HCT116 (cell line): ENCODE data around the gene SLC16A13. TPM values are rescaled to one million over a fixed set of nuclear protein-coding genes. Genes with fewer than 3 reads are reported as not detected.

Experiments used
- ATAC-seq: fragments of 200-7000 bp; cut with Tn5 transposase; 2 replicates; pipeline ENCODE4 v1.9.1; 2020; ENCODE audit warnings: mild to moderate bottlenecking, moderate library complexity
- BruUV-seq: library from RNA; stranded (reverse); fragments of 400-500 nt; replicated peaks from 2 replicates; lab custom pipeline; 2021; lab: Mats Ljungman, UMichigan
- CTCF ChIA-PET: fragments of 300-600 bp; sonication (Branson Sonifier 250); formaldehyde crosslinking; loops from one replicate; lab custom pipeline; 2021; ENCODE audit warnings: antibody characterized with exemption; lab: Charles Lee
- POLR2A ChIA-PET: fragments of 300-600, 350-600 bp; sonication (Branson Sonifier 250); formaldehyde crosslinking; loops from one replicate; lab custom pipeline; 2021; ENCODE audit warnings: antibody characterized with exemption; lab: Charles Lee
- RAD21 ChIA-PET, 2 experiments: fragments of 300-600 bp; sonication (Branson Sonifier 250); formaldehyde crosslinking; loops; one replicate each; lab custom pipeline; 2023; ENCODE audit warnings: low total read pairs in 2 of 2; ENCODE audit not compliant: uncharacterized antibody in 2 of 2, unreplicated experiment in 2 of 2, low non-redundant PET in 1 of 2; lab: Charles Lee
- DNase-seq: peaks from one replicate; pipeline ENCODE4 v3.0.0-alpha.2; 2010; ENCODE audit warnings: low read depth, low spot score
- H2AFZ ChIP-seq: fragments of 200-600 bp; shearing (Covaris generic), sonication (generic); 2 replicates; pipeline ENCODE4 v1.6.1; 2017; ENCODE audit warnings: low read depth, mixed run types, mixed read lengths, antibody characterized with exemption, low read length; ENCODE audit not compliant: poor library complexity, severe bottlenecking
- H3K27ac ChIP-seq: 2 replicates; pipeline ENCODE4 v1.5.1; 2012; ENCODE audit warnings: low read depth, low read length
- H3K27me3 ChIP-seq: fragments of 200-600 bp; sonication (generic); 2 replicates; pipeline ENCODE4 v1.6.1; 2016; ENCODE audit warnings: mixed run types, low read length, mixed read lengths; ENCODE audit not compliant: insufficient read depth
- H3K36me3 ChIP-seq, 2 experiments: fragments of 200-500 bp in 1 of 2; fragments of 200-600 bp in 1 of 2; sonication (Bioruptor generic) in 1 of 2; sonication (generic) in 1 of 2; 2 replicates each; pipeline versions ENCODE4 v1.5.1 to v1.6.1; 2014 to 2016; ENCODE audit warnings: low read length in 2 of 2, inconsistent platforms in 1 of 2, mixed read lengths in 1 of 2, mixed run types in 1 of 2; ENCODE audit not compliant: insufficient read depth in 2 of 2, control insufficient read depth in 1 of 2
- H3K4me1 ChIP-seq, 2 experiments: fragments of 200-600 bp in 1 of 2; sonication (generic) in 1 of 2; 2 replicates each; pipeline versions ENCODE4 v1.5.1 to v1.6.1; 2012 to 2017; ENCODE audit warnings: low read length in 2 of 2, inconsistent platforms in 1 of 2, mild to moderate bottlenecking in 1 of 2, mixed read lengths in 1 of 2, mixed run types in 1 of 2, moderate library complexity in 1 of 2; ENCODE audit not compliant: insufficient read depth in 2 of 2, control insufficient read depth in 1 of 2
- H3K4me2 ChIP-seq: fragments of 200-600 bp; sonication (generic); 2 replicates; pipeline ENCODE4 v1.6.1; 2017; ENCODE audit warnings: mixed run types, low read length, mixed read lengths
- H3K4me3 ChIP-seq, 2 experiments: fragments of 200-600 bp in 1 of 2; sonication (generic) in 1 of 2; replicated peaks in 1 of 2; 2 replicates each; pipeline ENCODE4 v1.5.1; 2011 to 2016; ENCODE audit warnings: low read length in 2 of 2, control low read depth in 1 of 2, low read depth in 1 of 2, mild to moderate bottlenecking in 1 of 2, mixed read lengths in 1 of 2, mixed run types in 1 of 2
- H3K79me2 ChIP-seq: fragments of 200-600 bp; sonication (generic); 2 replicates; pipeline ENCODE4 v1.6.1; 2017; ENCODE audit warnings: mild to moderate bottlenecking, mixed run types, low read length, moderate library complexity, mixed read lengths; ENCODE audit not compliant: insufficient read depth
- H3K9ac ChIP-seq: fragments of 200-600 bp; sonication (generic); 2 replicates; pipeline ENCODE4 v1.6.1; 2016; ENCODE audit warnings: low read length, mixed read lengths
- H3K9me2 ChIP-seq: fragments of 200-600 bp; sonication (generic), shearing (Covaris generic); 2 replicates; pipeline ENCODE4 v1.6.1; 2017; ENCODE audit warnings: mixed run types, mild to moderate bottlenecking, moderate library complexity; ENCODE audit not compliant: insufficient read depth
- H3K9me3 ChIP-seq, 2 experiments: fragments of 200-500 bp in 1 of 2; fragments of 200-600 bp in 1 of 2; sonication (Bioruptor generic) in 1 of 2; sonication (generic) in 1 of 2; 2 replicates each; pipeline ENCODE4 v1.6.1; 2014 to 2017; ENCODE audit warnings: low read length in 2 of 2, mixed read lengths in 2 of 2, inconsistent platforms in 1 of 2, low read depth in 1 of 2, mild to moderate bottlenecking in 1 of 2, mixed run types in 1 of 2, moderate library complexity in 1 of 2; ENCODE audit not compliant: control insufficient read depth in 1 of 2, insufficient read depth in 1 of 2
- H4K20me1 ChIP-seq: fragments of 200-600 bp; sonication (generic), shearing (Covaris generic); 2 replicates; pipeline ENCODE4 v1.6.1; 2017; ENCODE audit warnings: mixed run types, mild to moderate bottlenecking, moderate library complexity; ENCODE audit not compliant: insufficient read depth
- ELF1 ChIP-seq: IDR thresholded peaks from 2 replicates; pipeline ENCODE4 v1.6.1; 2012; ENCODE audit warnings: low read depth, borderline replicate concordance
- EZH2 ChIP-seq: fragments of 200-600 bp; sonication (generic); IDR thresholded peaks from 2 replicates; pipeline ENCODE4 v1.6.1; 2017; ENCODE audit warnings: antibody characterized with exemption, mixed run types
- POLR2AphosphoS5 ChIP-seq: IDR thresholded peaks from 2 replicates; pipeline ENCODE4 v1.6.1; 2011; ENCODE audit warnings: mild to moderate bottlenecking, low read depth, low read length, moderate library complexity
- RAD21 ChIP-seq: IDR thresholded peaks from 2 replicates; pipeline ENCODE4 v1.6.1; 2012; ENCODE audit warnings: low read depth, mild to moderate bottlenecking
- SIN3A ChIP-seq: IDR thresholded peaks from 2 replicates; pipeline ENCODE4 v1.6.1; 2012; ENCODE audit warnings: low read depth
- YY1 ChIP-seq: IDR thresholded peaks from 2 replicates; pipeline ENCODE4 v1.6.1; 2011; ENCODE audit warnings: low read length, low read depth, moderate library complexity, mild to moderate bottlenecking; ENCODE audit not compliant: insufficient replicate concordance; ENCODE audit errors: extremely low read depth
- intact Hi-C: fragments of 100-400 bp; cut with micrococcal nuclease; formaldehyde crosslinking; loops from 2 replicates; pipeline ENCODE4 v1.10.0; 2022
- total RNA-seq: library from RNA; stranded (reverse); gene quantifications from one replicate; pipeline ENCODE4 v1.2.1, GENCODE V29; 2021; ENCODE audit not compliant: unreplicated experiment

The SLC16A13 gene
- total RNA-seq, 1 experiment from 2014 or later, result 6.8 TPM

DNA sequence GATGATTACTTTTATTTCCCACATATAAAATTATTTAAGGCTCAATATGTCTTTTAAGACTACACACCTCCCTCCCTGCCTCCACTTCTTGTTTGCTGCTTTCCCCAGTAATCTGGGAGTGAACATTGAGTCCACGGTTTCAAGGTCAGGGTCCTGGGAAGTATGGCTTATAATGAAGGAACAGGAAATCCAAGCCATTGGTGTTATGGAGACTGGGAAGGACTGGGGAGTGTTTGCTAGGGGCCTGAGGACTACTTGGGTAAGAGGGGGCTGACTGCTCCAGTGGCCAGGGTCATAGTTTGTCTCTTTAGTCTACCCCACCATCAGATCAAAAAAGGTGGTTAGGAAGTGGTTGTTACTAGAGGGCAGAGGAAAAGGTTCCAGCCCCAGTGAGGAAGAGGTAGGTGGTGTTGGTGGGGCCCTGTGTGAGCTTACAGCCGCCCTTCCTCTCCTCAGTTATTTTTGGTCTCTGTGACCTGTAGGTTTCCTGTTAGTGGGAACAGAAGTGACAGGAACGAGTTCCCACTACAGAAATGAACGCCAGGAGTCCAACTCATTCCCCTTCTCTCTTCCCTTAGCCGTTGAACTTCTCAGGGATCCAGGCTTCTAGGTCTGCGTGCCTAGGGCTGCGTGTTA, 742 bp upstream of the SLC16A13 start:
- Histone ChIP-seq H3K4me1 (peaks cover 4 to 25% of the 10 kb centered on the region in 2 experiments), H3K36me3 (no peaks in the 10 kb centered on the region), H3K4me2 (peak overlapping the region; percentile 92), H3K27me3 (no peaks in the 10 kb centered on the region), H3K9me3 (no peaks in the 10 kb centered on the region), H3K79me2 (0 out of 2 replicates have a peak, but pooled peaks cover 4% of the 10 kb centered on the region), H4K20me1 (no peaks in the 10 kb centered on the region), H3K27ac (peak overlapping the region; percentile 99), H2AFZ (no peak overlapping the region), H3K4me3 (peak overlapping the region; percentile 60 to 78), H3K9ac (peak overlapping the region; percentile 75), H3K9me2 (no peaks in the 10 kb centered on the region)
- ATAC-seq, result peak; percentile 23
- POLR2A ChIA-PET, result interaction anchor here (0.7 to 1.2 kb wide), 6 partner anchors 11 to 366 kb away, joined by 3 to 8 read pairs (median 4); partner anchors contain the start of gene RNASEK
- BruUV-seq, result TSS peak; percentile 97
- intact Hi-C loops, result no loop called here
- no peak for DNase-seq
- RAD21 ChIA-PET, result interaction anchor here in 1 of 2 experiments (0.5 to 1.0 kb wide), 2 partner anchors 10 to 368 kb away, joined by 3 read pairs; no protein-coding TSS in a partner anchor
- TF ChIP-seq YY1, result no peak
- TF ChIP-seq SIN3A, result no peak
- TF ChIP-seq POLR2AphosphoS5, result peak; percentile 8; the same call in 1 of the 2 replicates
- TF ChIP-seq RAD21, result no peak
- TF ChIP-seq ELF1, result no peak
- TF ChIP-seq EZH2, result no peak
- CTCF ChIA-PET, result interaction anchor here (0.9 to 1.7 kb wide), 10 partner anchors 10 to 192 kb away, joined by 3 to 26 read pairs (median 5); no protein-coding TSS in a partner anchor
